ENCODE results near the gene MAML2. TPM values are rescaled to one million over a fixed set of nuclear protein-coding genes. Genes with fewer than 3 reads are reported as not detected.

The MAML2 gene
- total and polyA plus RNA-seq, 9 of the 15 experiments (the other 6 are each of a cell fraction or from before 2014, with no cell fraction given) = 0.79 to 6.8 (median 4.8) TPM

GRCh38 chr11:96361778-96362177 lies 18.8 kb upstream of the MAML2 start:
- no peak for FAIRE-seq
- Histone ChIP-seq H3K36me3 (ENCODE audit: control insufficient read depth, insufficient read depth, low read length) (peaks cover 35% of the 10 kb centered on the region), H3K4me1 (replicated peaks in 1 of 2; ENCODE audit: control insufficient read depth in 2 of 2, insufficient read depth in 2 of 2, low read length in 2 of 2) (peaks cover 0 to 18% of the 10 kb centered on the region in 2 experiments; a peak in 3 of 5 replicates), H3K9me3 (replicated peaks; ENCODE audit: control insufficient read depth, insufficient read depth, low read depth, low read length) (no peaks in the 10 kb centered on the region; the same call in 1 of the 2 replicates), H3K4me2 (ENCODE audit: insufficient read depth, low read length) (peak overlapping the region; percentile 23; the same call in 1 of the 2 replicates), H4K20me1 (replicated peaks; ENCODE audit: control insufficient read depth, insufficient read depth, low read length) (no peaks in the 10 kb centered on the region), H3K9me1 (ENCODE audit: control insufficient read depth, insufficient read depth, low read length) (no peaks in the 10 kb centered on the region), H3K4me3 (no peak overlapping the region), H2AFZ (ENCODE audit: low read depth, low read length) (no peak overlapping the region), H3K79me2 (ENCODE audit: control insufficient read depth, insufficient read depth, low read length) (no peaks in the 10 kb centered on the region), H3K27ac (ENCODE audit: extremely low read depth, low read depth, low read length) (peak overlapping the region; percentile 23; the same call in 2 of the 3 replicates), H3K27me3 (ENCODE audit: control insufficient read depth in 2 of 2, insufficient read depth in 2 of 2, low read length in 2 of 2) (no peaks in the 10 kb centered on the region), H3K9ac (ENCODE audit: insufficient read depth in 1 of 2, low read depth in 2 of 2, low read length in 2 of 2) (no peak overlapping the region)
- no TSS peak for BruUV-seq (replicated peaks)
- peak in 2 of 4 experiments; percentile 30 to 59 for DNase-seq (ENCODE audit: extremely low read depth in 1 of 4, low spot score in 3 of 4)
- WGBS (ENCODE audit: insufficient coverage, low coverage, missing lambda C conversion rate) = 3% methylated on average over 2 of the region's 2 CpGs
- CTCF ChIA-PET (ENCODE audit: low intra/inter-chr PET ratio) = no interaction called here
- POLR2A ChIA-PET = no interaction called here
- peak; percentile 79 for ATAC-seq
- intact Hi-C loops (cut with micrococcal nuclease) = no loop called here
- in situ Hi-C loops (cut with MboI) = no loop called here
- TF ChIP-seq TAF9B (IDR thresholded peaks at IDR 0.05; ENCODE audit: partially characterized antibody) = peak; percentile 13
- peak; percentile 89 for TF ChIP-seq DPF2 (IDR thresholded peaks at IDR 0.05)
- TF ChIP-seq TCF3 (CRISPR knock-in tag; IDR thresholded peaks at IDR 0.05) = peak; percentile 58
- no peak for TF ChIP-seq U2AF1 (optimal IDR thresholded peaks at IDR 0.05; ENCODE audit: low read depth, low read length)
- peak; percentile 39; the same call in 1 of the 2 replicates for TF ChIP-seq TAL1 (IDR thresholded peaks at IDR 0.05)
- TF ChIP-seq HSF4 (CRISPR knock-in tag; IDR thresholded peaks at IDR 0.05; ENCODE audit: borderline replicate concordance) = no peak
- peak in 1 of 2 experiments; percentile 51; a peak in 2 of 4 replicates for TF ChIP-seq TRIM24 (IDR thresholded peaks at IDR 0.05)
- TF ChIP-seq NR4A1 (CRISPR knock-in tag; IDR thresholded peaks at IDR 0.05) = no peak
- TF ChIP-seq NR4A1 (tag; IDR thresholded peaks at IDR 0.05) = no peak
- peak; percentile 90 for TF ChIP-seq SMARCC2 (IDR thresholded peaks at IDR 0.05; ENCODE audit: low read depth)
- TF ChIP-seq POLR2H (tag; IDR thresholded peaks at IDR 0.05; ENCODE audit: low read depth) = 0 out of 2 replicates have a peak, but pooled peaks have one; percentile 21
- peak; percentile 80 for TF ChIP-seq CBFA2T3 (IDR thresholded peaks at IDR 0.05)
- peak; percentile 42 for TF ChIP-seq C11orf30 (IDR thresholded peaks at IDR 0.05; ENCODE audit: low read depth)
- TF ChIP-seq MNT (conservative IDR thresholded peaks at IDR 0.05) = 0 out of 4 replicates have a peak, but pooled peaks of 1 of the 2 experiments have one; percentile 20
- peak; percentile 99 for TF ChIP-seq FOSL1 (tag; conservative IDR thresholded peaks at IDR 0.05)
- peak; percentile 89 for TF ChIP-seq MECOM (CRISPR knock-in tag; IDR thresholded peaks at IDR 0.05)
- TF ChIP-seq E2F8 (IDR thresholded peaks at IDR 0.05; ENCODE audit: low read depth, partially characterized antibody) = no peak
- TF ChIP-seq NFE2 (IDR thresholded peaks at IDR 0.05; ENCODE audit: low read depth) = peak; percentile 76
- peak; percentile 91 for TF ChIP-seq ARID1B (IDR thresholded peaks at IDR 0.05)
- peak; percentile 45 for TF ChIP-seq FOS (IDR thresholded peaks at IDR 0.05; ENCODE audit: extremely low read depth, insufficient read length)
- TF ChIP-seq ARHGAP35 (IDR thresholded peaks at IDR 0.05; ENCODE audit: partially characterized antibody) = no peak
- TF ChIP-seq CTBP1 (IDR thresholded peaks at IDR 0.05; ENCODE audit: borderline replicate concordance) = peak; percentile 36; the same call in 1 of the 2 replicates
- TF ChIP-seq MEIS2 (IDR thresholded peaks at IDR 0.05; ENCODE audit: partially characterized antibody) = peak; percentile 47

All from K562 (cell line).